Hematopoietic multipotent progenitor cell treated with erythropoietin and hydrocortisone succinate and interleukin-3 and kit ligand, for 4 days (in vitro differentiated cells): ENCODE measurements around the gene STIM1.

Source experiments
- DNase-seq: peaks from one replicate; pipeline ENCODE4 v3.0.0-alpha.2; 2015

Gene STIM1

DNA sequence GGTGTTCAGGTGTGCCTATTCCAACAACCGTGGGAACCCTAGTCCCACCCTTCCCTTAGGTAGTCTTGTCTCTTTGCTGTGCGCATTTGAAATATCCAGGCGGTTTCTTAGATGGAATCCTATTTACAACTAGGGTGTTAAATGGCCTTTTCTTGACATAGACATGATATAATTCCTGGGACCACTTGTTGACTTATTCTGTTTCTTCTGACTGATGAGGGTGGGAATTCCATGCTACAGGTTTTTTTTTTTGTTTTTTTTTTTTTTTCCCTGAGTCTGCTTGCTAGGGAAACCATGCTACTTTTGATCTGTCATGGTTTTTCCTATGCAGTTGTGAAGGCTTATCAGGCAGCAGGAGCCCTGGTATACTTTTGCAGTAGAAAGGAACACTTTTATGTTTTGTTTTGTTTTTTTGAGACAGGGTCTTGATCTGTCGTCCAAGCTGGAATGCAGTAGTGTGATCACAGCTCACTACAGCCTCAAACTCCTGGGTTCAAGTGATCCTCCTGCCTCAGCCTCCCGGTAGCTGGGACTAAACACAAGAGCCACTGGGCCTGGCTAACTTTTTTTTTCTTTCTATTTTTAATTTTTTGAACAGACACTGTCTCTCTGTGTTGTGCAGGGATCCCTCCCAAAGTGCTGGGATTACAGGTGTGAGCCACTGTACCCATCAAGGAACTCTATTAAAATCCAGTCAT, 1.5 kb downstream of the STIM1 start:
- peak; percentile 32 for DNase-seq

DNA sequence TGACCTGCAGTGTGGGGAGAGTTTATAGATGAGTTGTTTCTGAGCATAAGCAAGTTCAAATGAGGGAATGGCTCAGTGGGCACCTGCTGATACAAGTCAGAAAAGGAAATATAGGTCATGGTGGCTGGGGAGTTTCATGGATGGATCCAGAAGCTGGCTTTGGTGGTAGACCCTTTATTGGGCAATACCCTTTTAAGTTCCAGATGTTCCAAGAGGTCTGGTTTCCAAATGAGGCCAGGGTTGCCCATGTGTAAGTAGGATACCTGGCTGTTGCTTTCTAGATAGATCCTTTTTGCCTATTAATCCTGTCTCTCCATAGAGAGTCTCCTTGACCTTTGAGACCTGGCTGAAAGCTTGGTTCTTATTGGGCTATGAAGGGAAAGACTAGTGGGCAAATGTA, 2.2 kb downstream of the STIM1 start:
- DNase-seq = no peak

DNA sequence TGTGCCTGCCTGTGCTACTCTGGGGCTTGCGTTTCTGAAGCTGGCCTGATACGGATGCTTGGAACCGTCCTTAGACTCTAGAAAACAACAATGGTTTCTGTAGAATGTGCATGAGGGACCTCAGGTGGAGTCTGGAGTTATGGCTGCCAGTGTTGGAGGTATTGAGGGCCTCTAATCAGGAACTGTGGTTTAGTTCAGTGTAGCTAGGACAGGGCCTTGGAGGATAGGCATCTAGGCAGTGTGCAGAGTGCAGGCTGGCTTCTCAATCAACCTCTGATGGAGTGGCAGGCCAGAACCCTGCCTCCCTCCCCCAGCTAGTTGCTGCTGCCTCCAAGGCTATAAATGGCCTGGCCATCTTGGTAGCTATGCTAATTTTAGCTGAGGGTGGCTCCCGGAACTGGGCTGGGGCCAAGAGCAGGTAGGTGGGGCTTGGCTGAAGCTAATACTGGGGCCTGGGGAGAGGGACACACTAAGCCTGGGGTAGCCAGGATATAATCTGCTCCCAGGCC, 4.0 kb downstream of the STIM1 start:
- DNase-seq = peak; percentile 76

DNA sequence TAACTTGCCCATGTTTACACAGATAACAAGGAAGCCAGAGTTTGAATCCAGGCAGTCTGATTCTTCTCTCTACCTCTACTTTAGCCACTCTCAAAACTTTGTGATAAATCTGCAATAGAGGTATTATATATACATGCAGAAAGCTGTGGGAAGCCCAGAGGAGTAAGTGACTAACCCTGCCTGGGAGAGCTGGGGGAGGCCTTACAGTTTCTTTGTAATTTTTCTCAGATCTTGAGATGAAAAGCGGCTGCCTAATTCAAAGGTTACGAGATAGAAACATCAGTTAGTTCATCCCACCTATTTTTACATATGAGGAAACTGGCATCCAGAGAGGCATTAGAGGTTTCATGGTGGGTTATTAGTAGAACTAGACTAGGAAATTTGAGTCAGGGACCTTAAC, 4.9 kb downstream of the STIM1 start:
- no peak for DNase-seq

DNA sequence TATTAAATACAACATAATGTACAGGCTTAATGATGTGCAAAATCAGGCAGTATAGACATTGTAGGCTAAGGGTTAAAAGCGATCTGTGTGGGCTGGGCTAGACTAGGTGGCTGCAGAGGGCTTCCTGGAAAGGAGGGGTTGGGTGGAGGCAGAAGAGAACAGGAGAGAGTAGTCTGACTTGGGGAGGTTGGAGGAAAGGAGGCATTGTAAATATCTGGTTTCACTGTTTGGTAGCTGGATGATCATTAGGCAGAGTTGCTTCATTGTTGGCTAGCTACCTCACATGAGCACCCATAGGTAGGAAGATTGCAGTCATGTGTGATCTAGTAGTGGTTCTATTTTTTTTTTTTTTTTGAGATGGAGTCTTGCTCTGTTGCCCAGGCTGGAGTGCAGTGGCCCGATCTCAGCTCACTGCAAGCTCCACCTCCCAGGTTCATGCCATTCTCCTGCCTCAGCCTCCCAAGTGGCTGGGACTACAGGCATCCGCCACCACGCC, 5.5 kb downstream of the STIM1 start:
- DNase-seq = peak; percentile 72

DNA sequence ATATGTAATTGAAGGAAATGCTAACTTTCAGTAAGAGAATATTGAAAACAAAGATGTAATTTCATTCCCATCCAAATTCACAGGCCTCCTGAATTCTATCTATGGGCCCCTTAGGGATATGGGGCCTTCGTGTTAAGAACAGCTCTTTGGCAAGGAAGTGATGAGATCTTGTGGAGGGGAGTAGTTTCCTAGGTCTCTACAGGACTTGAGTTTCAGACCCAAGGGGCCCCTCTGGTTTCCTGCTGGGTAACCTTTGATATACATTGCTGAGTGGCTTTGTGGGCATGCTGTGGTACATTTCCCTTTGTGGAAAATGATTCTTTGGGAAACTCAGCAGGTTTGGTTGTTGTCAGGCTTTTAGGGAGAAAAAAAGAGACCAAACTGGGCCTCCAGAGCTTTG, 6.2 kb downstream of the STIM1 start:
- DNase-seq = peak; percentile 81

DNA sequence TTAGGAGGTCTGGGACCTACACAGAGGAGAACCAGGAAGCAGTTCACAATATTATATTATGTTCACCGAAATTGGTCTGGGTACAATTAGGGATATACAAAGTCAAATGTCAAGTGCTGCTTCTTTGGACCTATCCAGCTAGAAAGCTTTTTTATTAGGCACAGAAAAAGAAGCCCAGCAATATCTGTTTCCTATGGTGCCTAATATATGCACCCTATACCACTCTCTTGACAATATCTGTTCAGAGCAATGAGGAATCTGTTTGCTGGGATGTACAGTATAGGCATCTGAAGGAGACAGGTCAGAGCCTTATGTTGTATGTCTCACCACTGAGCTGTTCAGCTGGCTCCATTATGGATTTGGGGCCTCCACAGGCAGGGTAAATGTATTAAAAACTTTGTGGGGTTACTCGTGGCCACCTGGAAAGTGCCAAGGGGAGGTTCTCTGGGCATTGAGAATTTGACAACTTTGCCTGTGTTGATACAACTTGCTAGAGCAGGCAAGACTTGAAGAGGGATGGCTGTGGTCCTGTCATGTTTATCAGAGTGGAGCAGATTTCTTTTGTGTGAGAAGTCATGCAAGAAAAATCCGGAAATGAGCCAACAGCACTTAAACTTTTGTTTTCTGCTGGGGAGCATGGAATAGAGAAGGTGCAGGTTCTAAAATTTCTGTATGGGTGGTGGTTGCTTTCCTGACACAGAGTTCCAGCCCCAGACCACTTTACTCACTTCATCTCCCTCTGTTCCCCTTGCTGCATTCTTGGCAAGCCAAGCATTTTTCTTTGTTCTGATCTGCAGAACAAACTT, 10.1 kb downstream of the STIM1 start:
- peak; percentile 93 for DNase-seq

DNA sequence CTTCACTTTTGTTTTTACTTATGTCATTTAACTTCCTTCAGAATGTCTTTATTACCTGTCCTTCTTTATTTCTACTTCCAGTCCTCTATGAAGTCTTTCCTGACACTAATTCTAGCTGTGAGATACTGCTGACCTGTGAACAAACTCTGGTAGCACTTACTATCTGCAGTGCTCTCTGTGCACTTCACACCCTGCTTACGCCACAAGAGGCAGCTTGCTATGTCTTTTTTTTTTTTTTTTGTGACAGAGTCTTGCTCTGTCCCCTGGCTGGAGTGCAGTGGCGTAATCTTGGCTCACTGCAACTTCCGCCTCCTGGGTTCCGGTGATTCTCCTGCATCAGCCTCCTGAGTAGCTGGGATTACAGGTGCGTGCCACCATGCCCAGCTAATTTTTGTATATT, 10.7 kb downstream of the STIM1 start:
- peak; percentile 86 for DNase-seq

DNA sequence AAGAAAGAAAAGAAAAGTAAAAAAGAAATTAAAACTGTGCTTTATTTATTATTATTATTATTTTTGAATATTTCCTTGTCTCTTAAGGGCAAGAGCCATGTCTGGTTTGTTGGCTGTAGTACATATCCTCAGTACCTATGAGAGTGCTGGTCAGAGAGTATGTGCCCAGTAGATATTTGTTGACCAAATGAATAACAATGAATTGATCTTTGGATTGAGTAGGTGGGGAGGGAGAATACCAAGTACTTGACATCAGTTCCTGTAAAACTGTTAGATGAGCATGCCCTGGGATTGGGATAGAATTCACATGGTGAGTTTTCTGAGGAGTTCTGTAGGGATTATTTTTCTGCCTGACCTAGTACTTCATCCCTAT, 11.4 kb downstream of the STIM1 start:
- DNase-seq = no peak

DNA sequence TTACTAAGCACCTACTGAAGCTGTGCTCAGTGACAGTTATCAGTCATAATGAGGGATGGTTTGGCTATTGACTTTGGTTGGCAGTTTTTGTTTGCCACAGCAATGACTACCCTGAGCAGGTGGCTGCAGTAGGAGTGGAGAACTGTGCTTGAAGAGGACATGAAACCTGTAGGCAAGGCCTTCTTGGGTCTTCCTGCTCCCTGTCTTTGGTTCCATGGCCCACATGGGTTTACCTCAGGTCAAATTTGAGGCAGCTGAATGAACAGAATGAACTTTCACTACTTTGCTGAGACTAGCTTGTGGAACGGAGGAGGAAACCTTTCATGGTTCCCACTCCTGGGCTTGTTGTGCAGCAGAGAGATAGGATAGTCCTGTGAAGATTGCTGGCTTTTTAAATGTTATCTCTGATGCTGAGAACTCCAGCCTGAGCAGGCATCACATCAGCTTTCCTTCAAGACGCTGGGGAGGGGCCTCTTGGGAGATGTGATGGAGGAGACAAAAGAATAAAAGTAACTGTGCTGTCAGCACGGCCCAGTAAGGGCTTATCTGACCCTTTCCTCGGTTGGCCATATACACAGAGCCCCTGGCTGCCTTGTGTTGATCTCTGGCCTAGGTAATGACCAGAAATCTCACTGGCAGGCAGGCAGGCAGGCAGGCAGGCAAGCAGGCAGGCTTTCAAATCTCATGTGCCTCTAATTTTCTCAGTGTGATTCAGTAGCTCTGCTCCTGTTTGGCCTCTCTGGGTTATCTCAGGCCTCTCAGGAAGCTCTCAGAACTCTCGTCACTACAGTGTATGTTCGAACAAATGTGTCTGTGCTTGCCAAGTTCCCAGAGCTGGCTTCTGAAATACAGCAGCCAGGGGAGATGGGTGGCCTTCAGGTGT, 12.0 kb downstream of the STIM1 start:
- DNase-seq = peak; percentile 82

DNA sequence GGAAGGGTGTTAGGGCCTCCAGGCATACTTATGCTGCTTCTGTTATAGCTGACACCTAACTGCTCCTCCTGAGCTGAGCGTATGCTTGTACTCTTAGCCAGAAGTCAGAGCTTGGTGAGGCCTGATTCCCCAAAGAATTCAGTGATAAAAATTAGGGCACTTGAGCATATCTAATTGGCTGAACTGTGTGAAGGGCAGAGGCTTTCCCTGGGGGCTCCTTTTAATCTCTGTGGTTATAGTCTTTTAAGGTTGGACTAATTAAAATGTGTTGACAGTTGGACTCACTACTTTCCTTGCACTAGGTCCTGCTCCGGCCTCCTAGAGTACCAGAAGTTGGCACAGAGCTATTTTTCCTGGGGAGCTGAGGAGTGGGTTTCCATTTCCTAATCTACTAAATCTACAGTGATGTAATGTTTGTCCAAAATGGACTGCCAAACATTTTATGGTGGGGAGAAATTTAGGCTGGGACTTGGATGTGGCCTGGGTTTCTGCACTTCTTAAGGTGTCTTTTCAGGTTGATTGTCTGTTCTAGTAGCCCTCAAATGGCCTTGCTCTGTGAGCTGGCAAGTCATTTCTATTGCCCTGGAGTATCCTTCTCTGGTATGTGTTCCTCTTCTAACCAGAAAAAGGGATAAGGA, 18.4 kb downstream of the STIM1 start:
- peak; percentile 46 for DNase-seq

DNA sequence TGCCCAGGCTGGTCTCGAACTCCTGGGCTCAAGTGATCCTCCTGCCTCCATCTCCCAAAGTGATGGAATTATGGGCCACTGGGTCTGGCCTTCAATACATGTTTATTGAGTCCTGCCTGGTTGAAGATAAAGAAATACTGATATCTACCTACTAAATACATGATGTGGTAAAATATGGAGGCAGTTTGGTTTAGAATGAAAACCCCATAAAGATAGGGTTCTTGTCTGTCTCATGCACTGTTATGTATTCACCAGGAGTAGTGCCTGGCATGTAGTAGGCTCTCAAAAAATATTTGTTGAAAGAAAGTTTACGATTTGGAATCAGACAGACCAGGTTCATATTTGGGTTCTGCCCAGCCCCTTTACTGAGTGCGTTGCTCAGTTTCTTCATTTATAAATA, 21.1 kb downstream of the STIM1 start:
- DNase-seq = peak; percentile 52

DNA sequence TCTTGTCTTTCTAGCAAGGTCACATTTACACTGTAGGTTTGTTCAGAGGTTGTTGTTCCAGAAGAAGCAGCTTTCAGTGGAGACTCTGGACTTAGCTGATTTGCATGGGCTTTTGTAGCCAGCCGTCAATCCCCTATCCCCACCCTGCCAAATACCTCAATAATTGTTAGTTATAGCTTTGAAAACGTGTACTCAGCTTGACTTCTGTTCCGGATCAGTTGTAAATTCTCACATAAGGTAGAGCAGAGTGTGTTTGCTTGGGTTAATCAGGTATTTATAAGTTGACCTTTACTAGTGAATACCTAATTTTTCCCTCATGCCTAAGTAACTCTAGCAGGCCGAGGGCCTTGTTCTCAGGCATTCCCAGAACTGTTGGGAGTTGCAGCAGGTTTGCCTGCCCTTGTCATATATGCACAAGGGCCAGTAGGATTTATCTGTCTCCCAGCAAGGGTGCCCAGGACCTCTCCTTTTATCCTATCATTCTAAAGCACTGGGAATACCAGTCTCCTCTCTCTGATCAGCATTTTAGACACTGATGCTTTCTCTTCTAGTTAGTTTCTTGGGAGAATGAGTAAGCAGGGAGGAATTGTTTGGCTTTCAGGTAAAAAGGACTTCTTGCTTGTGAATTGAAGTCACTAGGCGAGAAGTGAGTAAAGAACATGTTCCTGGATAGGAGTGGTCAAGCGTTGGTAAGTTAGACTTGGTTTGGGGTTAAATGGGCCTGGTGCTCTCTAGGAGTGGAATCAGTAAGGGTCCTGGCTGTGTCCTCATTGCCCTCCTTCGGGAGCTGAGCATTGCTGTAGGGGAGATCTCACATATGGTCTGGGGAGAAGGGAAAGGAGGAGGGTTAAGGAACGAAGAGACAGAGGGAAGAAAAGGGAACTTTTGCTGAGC, 22.1 kb downstream of the STIM1 start:
- DNase-seq = no peak

DNA sequence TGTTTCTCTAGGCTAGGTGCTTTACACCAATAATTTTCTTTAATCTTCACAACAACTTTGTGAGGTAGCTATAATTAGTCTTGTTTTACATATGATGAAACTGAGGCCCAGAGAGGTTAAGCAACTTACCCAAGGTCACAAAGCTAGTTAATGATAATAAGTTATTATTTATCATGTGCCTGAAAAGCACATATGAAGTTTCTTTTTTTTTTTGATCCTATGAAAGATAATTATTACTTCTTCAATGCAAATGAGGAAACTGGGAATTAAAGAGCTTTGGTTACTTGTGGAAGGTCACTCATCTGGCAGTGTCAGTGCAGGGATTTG, 22.8 kb downstream of the STIM1 start:
- no peak for DNase-seq

DNA sequence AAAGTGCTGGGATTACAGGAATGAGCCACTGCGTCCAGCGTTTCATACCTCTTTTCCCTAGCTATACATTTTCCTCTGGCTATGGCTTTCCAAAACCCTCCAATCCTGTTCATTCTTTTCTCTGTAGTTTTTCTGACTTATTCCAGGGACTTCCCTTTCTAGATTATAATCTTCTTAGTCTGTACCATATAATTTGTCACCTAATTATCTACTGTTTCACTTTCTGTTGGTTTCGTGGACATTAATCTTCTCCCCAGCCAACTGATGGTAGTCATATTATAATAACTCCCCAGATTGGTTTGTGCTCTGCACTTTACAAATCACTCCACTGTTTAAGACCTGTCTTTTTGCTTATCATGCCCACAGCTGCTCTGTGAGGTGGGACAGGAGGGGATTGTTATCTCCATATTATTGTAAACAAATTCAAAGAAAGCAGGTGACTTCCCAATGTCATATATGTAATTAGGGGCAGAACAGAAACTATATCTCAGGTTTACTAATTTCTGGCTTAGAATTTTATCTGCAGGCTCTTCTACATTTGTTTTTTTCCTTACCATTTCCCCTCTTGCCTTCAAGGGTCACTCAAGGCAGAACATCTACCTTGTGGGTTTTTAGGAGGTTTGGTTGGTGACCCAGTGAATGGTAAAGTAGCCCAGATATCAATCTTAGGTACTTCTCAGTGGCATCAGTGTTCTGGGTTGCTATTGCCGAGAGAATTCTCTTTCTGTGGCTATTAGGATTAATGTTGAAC, 23.9 kb downstream of the STIM1 start:
- peak; percentile 41 for DNase-seq

DNA sequence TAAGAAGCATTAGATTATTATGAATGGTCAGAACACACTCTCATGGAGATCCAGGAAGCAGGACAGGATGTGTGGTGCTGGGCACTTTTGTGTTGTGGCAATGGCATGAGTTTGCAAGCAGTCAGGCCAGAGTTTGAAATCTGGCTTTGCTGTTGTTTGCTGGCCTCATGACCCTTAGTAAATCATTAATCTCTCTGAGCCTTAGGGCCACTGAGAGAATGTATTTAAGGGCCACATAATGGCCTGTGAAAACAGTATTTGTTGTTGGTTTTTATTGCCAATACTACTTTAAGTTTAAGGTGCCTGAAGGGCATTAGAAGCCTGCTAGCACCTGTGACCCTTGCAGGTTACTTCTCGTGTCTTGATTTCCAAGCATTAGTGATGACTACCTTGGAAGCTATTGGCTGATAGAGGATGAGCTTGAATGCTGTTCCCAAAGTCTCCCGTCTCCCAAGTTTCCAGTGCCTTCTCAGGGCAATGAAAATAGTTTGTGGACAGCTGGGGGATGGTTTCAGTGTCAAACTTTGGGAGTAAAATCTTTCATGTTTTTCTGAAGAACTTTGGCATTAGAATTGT, 24.6 kb downstream of the STIM1 start:
- no peak for DNase-seq

DNA sequence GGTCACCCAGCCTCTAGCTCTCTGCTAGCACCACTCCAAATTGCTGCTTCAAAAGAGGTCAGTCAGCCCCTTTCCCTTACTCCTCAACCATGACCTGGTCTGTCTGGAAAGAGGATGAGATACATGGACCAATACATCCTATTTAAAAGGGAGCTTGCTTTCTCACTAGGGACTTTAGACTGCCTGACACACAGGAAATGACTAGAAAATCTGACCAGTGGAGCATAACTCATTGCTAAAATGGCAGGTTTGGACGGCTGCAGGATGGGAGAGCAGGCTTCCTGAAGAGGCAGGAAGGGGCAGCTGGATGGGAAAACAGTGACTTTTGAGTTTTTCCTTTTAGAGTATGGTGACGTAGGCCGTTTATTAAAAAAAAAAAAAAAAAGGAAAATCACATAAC, 25.3 kb downstream of the STIM1 start:
- DNase-seq = no peak

DNA sequence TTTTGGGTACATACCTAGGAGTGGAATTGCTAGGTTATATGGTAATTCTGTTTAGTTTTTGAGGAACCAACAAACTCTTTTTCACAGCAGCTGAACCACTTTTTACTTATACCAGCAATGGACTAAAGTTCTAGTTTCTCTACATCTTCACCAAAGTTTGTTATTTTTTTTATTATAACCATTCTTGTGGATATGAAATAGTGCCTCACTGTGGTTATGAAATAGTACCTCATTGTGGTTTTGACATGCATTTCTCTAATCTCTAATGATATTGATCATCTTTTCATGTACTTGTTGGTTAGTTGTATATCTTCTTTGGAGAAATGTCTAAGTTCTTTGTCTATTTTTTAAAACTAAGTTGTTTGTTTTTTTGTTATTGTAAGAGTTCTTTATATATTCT, 27.2 kb downstream of the STIM1 start:
- peak; percentile 68 for DNase-seq

DNA sequence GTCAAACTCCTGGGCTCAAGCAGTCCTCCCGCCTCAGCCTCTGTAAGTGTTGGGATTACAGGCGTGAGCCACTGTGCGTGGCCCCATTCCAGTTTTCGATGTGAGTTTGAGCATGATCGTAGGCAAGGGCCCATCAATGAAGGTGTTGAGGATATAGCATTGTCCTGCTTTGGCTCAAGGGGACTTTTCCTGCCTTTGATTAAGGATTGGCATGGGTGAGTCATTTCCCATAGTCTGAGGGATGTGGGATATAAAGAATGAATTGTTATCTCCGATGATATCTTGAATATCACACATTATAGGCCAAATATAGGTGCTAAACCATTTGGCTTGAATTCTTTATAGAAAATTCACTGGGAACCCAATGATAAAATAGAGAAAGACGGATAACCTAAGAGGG, 30.4 kb downstream of the STIM1 start:
- no peak for DNase-seq

DNA sequence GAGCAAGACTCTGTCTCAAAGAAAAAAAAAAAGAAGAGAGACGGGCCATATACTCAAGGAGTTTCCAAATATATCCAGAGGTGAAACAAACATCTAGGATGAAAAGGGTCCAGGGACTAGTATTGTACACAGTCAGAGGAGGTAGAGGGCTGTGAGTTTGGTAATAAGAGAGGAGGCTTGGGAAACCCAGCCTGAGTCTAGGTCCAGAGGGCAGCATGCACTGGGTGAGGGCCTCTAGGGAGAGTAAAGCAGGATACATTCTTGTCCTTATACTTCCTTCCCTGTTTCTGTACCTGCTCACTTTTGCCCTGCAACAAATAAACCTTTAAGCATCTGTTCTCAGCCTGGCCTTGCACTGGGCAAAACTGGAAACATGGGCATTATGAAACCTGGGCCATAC, 31.5 kb downstream of the STIM1 start:
- DNase-seq = no peak

DNA sequence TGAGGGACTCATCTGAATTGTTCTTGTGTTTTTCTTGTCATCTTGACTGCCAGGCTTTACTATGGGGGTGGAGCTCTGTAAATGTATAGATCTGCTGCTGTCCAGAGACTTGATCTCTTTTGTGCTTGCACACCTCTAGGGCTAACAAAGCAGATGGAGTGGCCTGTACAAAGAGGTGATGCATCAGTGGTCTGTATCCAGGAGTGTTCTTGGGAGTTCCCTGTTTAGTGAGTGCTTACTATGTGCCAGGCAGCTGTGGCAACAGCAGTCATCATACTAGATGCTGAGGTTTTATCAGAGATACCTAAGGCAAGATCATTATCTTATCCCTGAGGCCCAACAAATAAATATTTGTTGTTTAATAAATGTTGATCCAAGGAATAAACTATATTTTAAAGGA, 33.4 kb downstream of the STIM1 start:
- DNase-seq = no peak
